Keratinocyte (primary cell): ENCODE data around the gene CPEB1. TPM values are rescaled to one million over a fixed set of nuclear protein-coding genes. Genes with fewer than 3 reads are reported as not detected.

ENCODE experiments used
- DNase-seq: peaks from one replicate; pipeline ENCODE4 v3.0.0-alpha.2; 2011; ENCODE audit warnings: low read depth, missing footprints, low spot score
- FAIRE-seq: peaks from 2 replicates; lab custom pipeline; 2011; peaks lifted over from hg19 to GRCh38; lab: Jason Lieb, UNC
- H2AFZ ChIP-seq: 2 replicates; pipeline ENCODE4 v1.6.0; 2012; ENCODE audit warnings: low read length, control low read depth, inconsistent platforms; ENCODE audit not compliant: control insufficient read depth
- H3K27ac ChIP-seq: 2 replicates; pipeline ENCODE4 v1.5.1; 2011; ENCODE audit warnings: low read length; ENCODE audit not compliant: control insufficient read depth, insufficient read depth
- H3K27me3 ChIP-seq: 3 replicates; pipeline ENCODE4 v1.6.0; 2011; ENCODE audit warnings: low read length; ENCODE audit not compliant: control insufficient read depth, insufficient read depth; ENCODE audit errors: extremely low read depth
- H3K36me3 ChIP-seq, 2 experiments: 2 replicates in 1 of 2; 3 replicates in 1 of 2; pipeline ENCODE4 v1.5.1; 2011; ENCODE audit warnings: low read length in 2 of 2, mild to moderate bottlenecking in 1 of 2; ENCODE audit not compliant: control insufficient read depth in 2 of 2, insufficient read depth in 2 of 2; ENCODE audit errors: extremely low read depth in 1 of 2
- H3K4me1 ChIP-seq: 3 replicates; pipeline ENCODE4 v1.5.1; 2011; ENCODE audit warnings: low read length; ENCODE audit not compliant: control insufficient read depth, insufficient read depth; ENCODE audit errors: extremely low read depth
- H3K4me2 ChIP-seq: 3 replicates; pipeline ENCODE4 v1.6.0; 2011; ENCODE audit warnings: low read depth, low read length; ENCODE audit not compliant: control insufficient read depth, insufficient read depth; ENCODE audit errors: extremely low read depth
- H3K4me3 ChIP-seq, 3 experiments: fragments of 200-600 bp in 1 of 3; sonication (generic) in 1 of 3; 2 replicates in 2 of 3; 3 replicates in 1 of 3; pipeline ENCODE4 v1.5.1; 2011 to 2016; ENCODE audit warnings: low read length in 3 of 3, mild to moderate bottlenecking in 3 of 3, control low read depth in 2 of 3, inconsistent platforms in 1 of 3, low read depth in 1 of 3, mixed read lengths in 1 of 3, mixed run types in 1 of 3, moderate library complexity in 1 of 3; ENCODE audit not compliant: control insufficient read depth in 2 of 3, insufficient read depth in 2 of 3; ENCODE audit errors: extremely low read depth in 1 of 3
- H3K79me2 ChIP-seq: 2 replicates; pipeline ENCODE4 v1.6.0; 2012; ENCODE audit warnings: low read length; ENCODE audit not compliant: control insufficient read depth, insufficient read depth
- H3K9ac ChIP-seq: 3 replicates; pipeline ENCODE4 v1.6.0; 2011; ENCODE audit warnings: low read length; ENCODE audit not compliant: control insufficient read depth, insufficient read depth; ENCODE audit errors: extremely low read depth
- H3K9me1 ChIP-seq: 3 replicates; pipeline ENCODE4 v1.6.0; 2011; ENCODE audit warnings: low read length; ENCODE audit not compliant: control insufficient read depth, insufficient read depth; ENCODE audit errors: extremely low read depth
- H3K9me3 ChIP-seq: 2 replicates; pipeline ENCODE4 v1.5.1; 2012; ENCODE audit warnings: low read depth, low read length; ENCODE audit not compliant: control insufficient read depth
- H4K20me1 ChIP-seq: 3 replicates; pipeline ENCODE4 v1.6.0; 2011; ENCODE audit warnings: low read length; ENCODE audit not compliant: control insufficient read depth, insufficient read depth; ENCODE audit errors: extremely low read depth
- EZH2 ChIP-seq: IDR thresholded peaks from one replicate; pipeline ENCODE4 v1.6.1; 2012; ENCODE audit warnings: inconsistent platforms, mild to moderate bottlenecking, low read length, moderate library complexity
- dilution Hi-C: fragments of 300-500 bp; cut with MboI; formaldehyde crosslinking; loops from one replicate; pipeline ENCODE4 v1.7.0; 2020; ENCODE audit warnings: low sequenced_read_pairs; ENCODE audit not compliant: extremely low pct_ligation_motif_present
- polyA plus RNA-seq, 5 experiments: library from polyadenylated mRNA; depleted of rRNA in 3 of 5; stranded (reverse) in 3 of 5; stranded (forward) in 1 of 5; unstranded in 1 of 5; fragments of >200 nt; gene quantifications; 1 replicate in 1 of 5; 2 replicates in 3 of 5; 3 replicates in 1 of 5; pipeline versions ENCODE4 v1.2.1 to v1.2.3, GENCODE V29; 2011 to 2012; ENCODE audit warnings: missing spikeins in 2 of 5, low read depth in 1 of 5, low replicate concordance in 1 of 5
- TF ChIP-seq, protein P1 (sequence below), 3 experiments: IDR thresholded peaks in 1 of 3; conservative IDR thresholded peaks in 1 of 3; optimal IDR thresholded peaks in 1 of 3; 2 replicates in 2 of 3; 3 replicates in 1 of 3; pipeline versions ENCODE3 to v1.5.1; 2011; ENCODE audit warnings: low read length in 3 of 3, mild to moderate bottlenecking in 3 of 3, moderate library complexity in 2 of 3, control low read depth in 1 of 3, inconsistent platforms in 1 of 3; ENCODE audit not compliant: insufficient read depth in 2 of 3; ENCODE audit errors: extremely low read depth in 1 of 3

The CPEB1 gene
- polyA plus RNA-seq, 1 donor (not counting 4 experiments of a cell fraction or from before 2014, with no cell fraction given) = 0.16 TPM

DNA sequence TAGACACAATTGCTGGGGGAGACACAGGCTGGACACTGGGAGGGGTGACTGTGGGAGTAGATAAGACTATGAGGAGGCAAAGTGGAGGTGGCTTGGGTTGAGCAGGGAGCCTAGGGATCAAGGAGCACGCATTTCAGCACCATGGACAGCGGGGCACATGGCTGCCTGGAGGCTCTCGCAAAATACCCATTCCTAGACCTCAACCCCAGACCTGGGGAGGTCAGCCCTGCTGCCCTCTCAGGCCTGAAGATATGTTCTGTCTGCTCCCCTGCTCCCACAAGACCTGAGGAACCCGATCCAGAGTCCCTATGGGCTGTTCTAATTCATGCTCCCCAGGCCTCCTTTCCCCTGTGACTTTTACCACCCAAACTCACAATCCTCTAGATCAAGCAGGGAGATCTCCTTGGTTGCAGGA lies 16.0 kb upstream of the CPEB1 start:
- Histone ChIP-seq H3K27me3 (no peaks in the 10 kb centered on the region), H3K36me3 (no peaks in the 10 kb centered on the region), H4K20me1 (no peaks in the 10 kb centered on the region), H3K4me2 (no peak overlapping the region), H3K4me1 (no peaks in the 10 kb centered on the region), H3K9ac (no peak overlapping the region), H3K79me2 (no peaks in the 10 kb centered on the region), H3K9me3 (no peaks in the 10 kb centered on the region), H2AFZ (no peak overlapping the region), H3K9me1 (no peaks in the 10 kb centered on the region), H3K27ac (no peak overlapping the region), H3K4me3 (no peak overlapping the region)
- DNase-seq = peak; percentile 11
- dilution Hi-C loops = no loop called here
- no peak for TF ChIP-seq EZH2
- TF ChIP-seq, protein P1, sequence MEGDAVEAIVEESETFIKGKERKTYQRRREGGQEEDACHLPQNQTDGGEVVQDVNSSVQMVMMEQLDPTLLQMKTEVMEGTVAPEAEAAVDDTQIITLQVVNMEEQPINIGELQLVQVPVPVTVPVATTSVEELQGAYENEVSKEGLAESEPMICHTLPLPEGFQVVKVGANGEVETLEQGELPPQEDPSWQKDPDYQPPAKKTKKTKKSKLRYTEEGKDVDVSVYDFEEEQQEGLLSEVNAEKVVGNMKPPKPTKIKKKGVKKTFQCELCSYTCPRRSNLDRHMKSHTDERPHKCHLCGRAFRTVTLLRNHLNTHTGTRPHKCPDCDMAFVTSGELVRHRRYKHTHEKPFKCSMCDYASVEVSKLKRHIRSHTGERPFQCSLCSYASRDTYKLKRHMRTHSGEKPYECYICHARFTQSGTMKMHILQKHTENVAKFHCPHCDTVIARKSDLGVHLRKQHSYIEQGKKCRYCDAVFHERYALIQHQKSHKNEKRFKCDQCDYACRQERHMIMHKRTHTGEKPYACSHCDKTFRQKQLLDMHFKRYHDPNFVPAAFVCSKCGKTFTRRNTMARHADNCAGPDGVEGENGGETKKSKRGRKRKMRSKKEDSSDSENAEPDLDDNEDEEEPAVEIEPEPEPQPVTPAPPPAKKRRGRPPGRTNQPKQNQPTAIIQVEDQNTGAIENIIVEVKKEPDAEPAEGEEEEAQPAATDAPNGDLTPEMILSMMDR (optimal IDR thresholded peaks at IDR 0.05 in 1 of 3, IDR thresholded peaks at IDR 0.05 in 1 of 3, conservative IDR thresholded peaks at IDR 0.05 in 1 of 3; ENCODE audit: extremely low read depth in 1 of 3, insufficient read depth in 2 of 3, low read length in 3 of 3) = no peak
- FAIRE-seq = no peak

DNA sequence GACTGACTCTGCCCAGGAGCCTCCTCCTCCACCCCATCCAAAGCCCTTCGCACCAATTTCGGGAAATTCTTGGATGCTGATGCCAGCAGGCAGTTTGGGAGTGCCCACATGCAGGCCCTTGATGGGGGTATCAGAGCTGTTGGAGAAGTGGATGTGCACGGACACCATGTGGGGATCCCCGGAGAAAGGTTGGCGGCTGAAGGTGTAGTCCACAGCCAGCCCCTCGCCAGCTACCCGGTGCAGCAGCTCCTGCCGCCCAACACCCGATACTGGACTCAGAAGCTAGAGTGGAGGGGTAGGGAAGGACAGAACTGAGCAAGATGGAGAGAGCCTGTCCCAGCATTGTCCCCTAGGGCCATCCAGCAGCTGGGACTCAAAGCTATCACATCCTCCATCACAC lies 15.5 kb upstream of the CPEB1 start:
- Histone ChIP-seq H3K4me3 (no peak overlapping the region), H3K9me1 (no peaks in the 10 kb centered on the region), H2AFZ (no peak overlapping the region), H3K27ac (no peak overlapping the region), H3K9ac (no peak overlapping the region), H3K79me2 (no peaks in the 10 kb centered on the region), H3K27me3 (no peaks in the 10 kb centered on the region), H4K20me1 (no peaks in the 10 kb centered on the region), H3K36me3 (no peaks in the 10 kb centered on the region), H3K4me1 (no peaks in the 10 kb centered on the region), H3K9me3 (no peaks in the 10 kb centered on the region), H3K4me2 (no peak overlapping the region)
- DNase-seq (no peak), FAIRE-seq (no peak)
- dilution Hi-C loops = no loop called here
- TF ChIP-seq, protein P1 (optimal IDR thresholded peaks at IDR 0.05 in 1 of 3, IDR thresholded peaks at IDR 0.05 in 1 of 3, conservative IDR thresholded peaks at IDR 0.05 in 1 of 3; ENCODE audit: extremely low read depth in 1 of 3, insufficient read depth in 2 of 3, low read length in 3 of 3) = no peak
- TF ChIP-seq EZH2 = no peak
